Adrenal gland (tissue), 12 donors: Measurements from ENCODE around the gene ANKS1B. TPM values are rescaled to one million over a fixed set of nuclear protein-coding genes. Genes with fewer than 3 reads are reported as not detected.

ENCODE experiments used
- DNase-seq, 7 donors: peaks; one replicate each; pipeline ENCODE4 v3.0.0-alpha.2; 2019 to 2020
- H3K27ac ChIP-seq, 5 donors: fragments of 200-600 bp; sonication (generic) in 4 of 5; 1 replicate in 3 of 5; 2 replicates in 2 of 5; pipeline versions ENCODE4 v1.5.1 to v1.8.0; 2016 to 2020; ENCODE audit warnings: mild to moderate bottlenecking in 1 of 5
- H3K27me3 ChIP-seq: fragments of 200-600 bp; 2 replicates; pipeline ENCODE4 v1.8.0; 2021
- H3K36me3 ChIP-seq, 2 donors: fragments of 200-600 bp; replicated peaks in 1 of 2; 1 replicate in 1 of 2; 2 replicates in 1 of 2; pipeline versions ENCODE4 v1.5.1 to v1.8.0; 2018 to 2022
- H3K4me1 ChIP-seq, 2 donors: fragments of 200-600 bp; replicated peaks in 1 of 2; 1 replicate in 1 of 2; 2 replicates in 1 of 2; pipeline versions ENCODE4 v1.5.1 to v1.8.0; 2018 to 2021
- H3K4me3 ChIP-seq, 4 donors: fragments of 200-600 bp; sonication (generic) in 3 of 4; one replicate each; pipeline ENCODE4 v1.5.1; 2016 to 2018
- H3K9me3 ChIP-seq, 3 donors: fragments of 200-600 bp; sonication (generic) in 1 of 3; replicated peaks in 1 of 3; 1 replicate in 2 of 3; 2 replicates in 1 of 3; pipeline versions ENCODE4 v1.5.1 to v1.8.0; 2016 to 2021
- CTCF ChIP-seq, 6 experiments: fragments of 450-650 bp in 4 of 6; fragments of 200-600 bp in 2 of 6; sonication (generic) in 1 of 6; IDR thresholded peaks; 1 replicate in 5 of 6; 2 replicates in 1 of 6; pipeline versions ENCODE4 v1.5.1 to v1.8.0; 2016 to 2021; ENCODE audit warnings: antibody characterized with exemption in 6 of 6, mild to moderate bottlenecking in 2 of 6, moderate library complexity in 1 of 6
- POLR2A ChIP-seq, 2 donors: fragments of 450-650 bp; IDR thresholded peaks; one replicate each; pipeline ENCODE4 v1.6.1; 2017; ENCODE audit warnings: antibody characterized with exemption in 2 of 2, mild to moderate bottlenecking in 2 of 2, moderate library complexity in 1 of 2
- WGBS, 4 donors: extraction: QIAGEN DNeasy Blood & Tissue Kit in 2 of 4; methylation state at CpG; one replicate each; pipeline versions ENCODE4 v1.1.5 to v1.1.7; 2013 to 2017; 5-methylcytosine and 5-hydroxymethylcytosine counted together
- intact Hi-C, 2 donors: fragments of 100-400 bp; cut with DNase I; formaldehyde crosslinking; loops; one replicate each; pipeline versions ENCODE4 v1.14.1 to v1.15.0; 2022 to 2023
- polyA plus RNA-seq, 3 donors: library from polyadenylated mRNA; stranded (reverse); fragments of 200-250 nt in 2 of 3; fragments of 350-450 nt in 1 of 3; fragmentation: Illumina TruSeq in 1 of 3; extraction: RNeasy Lipid Tissue Mini Kit (QIAGEN cat#74804) in 1 of 3; gene quantifications; one replicate each; pipeline ENCODE4 v1.2.3, GENCODE V29; 2013 to 2014
- total RNA-seq, 9 donors: library from RNA; depleted of rRNA in 4 of 9; stranded (reverse); fragments of >200 nt in 4 of 9; fragments of 120-200 nt in 1 of 9; fragmentation: NEBNext Ultra II Directional in 1 of 9; extraction: Animal tissue kit (Norgen Biotek cat#: 25700) in 1 of 9; gene quantifications; one replicate each; pipeline versions ENCODE4 v1.1.0 to v1.2.4, GENCODE V29; 2013 to 2023
- donor health status: healthy with polysubstance abuse.
- donor health status: Bipolar disorder and iron deficiency.
- donor health status: DM: yes; HTN: yes; CAD: no.
- donor health status: DM: no; HTN: no; CAD: no.
- donor health status: DM: no; HTN: no; CAD: no.
- donor health status: DM: yes; HTN: yes; CAD: no.

Gene ANKS1B
- total and polyA plus RNA-seq, 12 donors, result 1.3 to 28.1 (median 8.0) TPM

DNA sequence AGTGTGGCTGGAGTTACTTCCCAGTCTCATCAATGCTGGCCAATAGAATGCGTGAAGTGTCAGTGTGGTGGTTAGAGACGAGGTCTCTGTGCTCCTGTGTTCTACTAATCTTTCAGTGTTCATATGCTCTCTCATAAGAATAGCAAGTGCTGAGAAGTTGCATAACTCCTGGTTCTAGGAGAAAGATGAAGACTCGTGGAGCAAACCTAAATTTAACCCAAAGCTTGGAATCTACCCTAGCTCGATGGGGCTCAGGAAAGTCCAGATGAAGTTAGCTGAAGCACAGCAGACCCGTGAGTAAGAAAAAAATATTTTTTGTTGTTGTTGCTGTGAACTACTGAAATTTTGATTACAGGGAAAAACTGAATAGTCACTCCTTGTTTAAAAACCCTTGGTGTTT lies 927.1 kb downstream of the ANKS1B start:
- H3K27me3 ChIP-seq, result no peaks in the 10 kb centered on the region
- H3K4me1 ChIP-seq, result no peaks in the 10 kb centered on the region
- TF ChIP-seq CTCF (IDR thresholded peaks at IDR 0.05) (no peak), POLR2A (IDR thresholded peaks at IDR 0.05) (no peak)
- H3K27ac ChIP-seq, result no peak overlapping the region
- 79 to 85% (median 83%) methylated on average over 5 of the region's 5 CpGs for WGBS, 4 donors
- no peaks in the 10 kb centered on the region for H3K9me3 ChIP-seq
- intact Hi-C loops, result no loop called here
- DNase-seq, result no peak
- H3K36me3 ChIP-seq, result no peaks in the 10 kb centered on the region
- H3K4me3 ChIP-seq, result no peak overlapping the region

DNA sequence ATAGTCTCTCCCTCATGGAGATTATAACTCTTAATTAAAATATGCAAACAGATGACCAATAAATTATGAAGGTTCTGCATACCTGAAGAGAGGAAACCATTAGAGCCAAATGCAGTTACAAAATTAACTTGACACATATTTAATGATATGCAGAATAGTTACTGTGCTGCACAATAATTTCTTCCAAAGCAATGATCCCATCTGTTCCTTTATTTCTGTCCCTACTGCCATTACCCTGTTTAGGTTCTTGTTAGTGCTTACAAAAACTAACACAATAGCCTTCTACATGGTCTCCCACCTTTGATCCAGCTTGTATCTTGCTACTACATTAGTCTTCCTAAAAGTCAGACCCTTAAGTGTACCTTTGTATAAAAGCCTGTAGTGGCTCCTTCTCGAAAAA lies 928.5 kb downstream of the ANKS1B start:
- H3K4me3 ChIP-seq, result no peak overlapping the region
- intact Hi-C loops, result no loop called here
- no peak overlapping the region for H3K27ac ChIP-seq
- no peaks in the 10 kb centered on the region for H3K4me1 ChIP-seq
- TF ChIP-seq POLR2A (IDR thresholded peaks at IDR 0.05), result no peak
- no peak for TF ChIP-seq CTCF (IDR thresholded peaks at IDR 0.05)
- no peaks in the 10 kb centered on the region for H3K36me3 ChIP-seq
- no peaks in the 10 kb centered on the region for H3K9me3 ChIP-seq
- no peaks in the 10 kb centered on the region for H3K27me3 ChIP-seq
- DNase-seq, result no peak
- 75 to 100% (median 89%) methylated on average over 1 of the region's 1 CpG for WGBS, 4 donors

DNA sequence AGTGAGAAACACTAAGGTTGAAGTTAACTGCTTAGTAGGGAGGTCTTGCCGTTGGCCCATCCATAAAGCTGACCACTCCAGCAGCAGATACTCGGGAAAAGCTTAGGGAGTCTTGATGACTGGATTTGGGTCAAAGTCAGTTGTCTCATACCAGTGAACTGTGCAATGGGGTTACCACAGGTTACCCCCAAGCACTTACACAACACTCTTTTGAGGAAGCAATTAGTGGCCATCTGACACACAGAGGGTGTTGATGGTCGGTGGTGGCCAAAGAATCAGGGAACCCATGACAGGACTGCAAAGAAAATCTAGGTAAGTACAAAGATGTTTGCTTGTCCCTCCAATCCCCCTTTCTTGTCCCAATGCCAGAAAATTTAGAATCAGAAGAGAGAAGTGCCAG lies 929.4 kb downstream of the ANKS1B start:
- Histone ChIP-seq H3K27ac (no peak overlapping the region), H3K27me3 (no peaks in the 10 kb centered on the region), H3K4me1 (no peaks in the 10 kb centered on the region), H3K36me3 (no peaks in the 10 kb centered on the region), H3K4me3 (no peak overlapping the region), H3K9me3 (no peaks in the 10 kb centered on the region)
- intact Hi-C loops, result no loop called here
- no peak for DNase-seq
- TF ChIP-seq CTCF (IDR thresholded peaks at IDR 0.05) (no peak), POLR2A (IDR thresholded peaks at IDR 0.05) (no peak)
- 74 to 92% (median 81%) methylated on average over 3 of the region's 3 CpGs for WGBS, 4 donors

DNA sequence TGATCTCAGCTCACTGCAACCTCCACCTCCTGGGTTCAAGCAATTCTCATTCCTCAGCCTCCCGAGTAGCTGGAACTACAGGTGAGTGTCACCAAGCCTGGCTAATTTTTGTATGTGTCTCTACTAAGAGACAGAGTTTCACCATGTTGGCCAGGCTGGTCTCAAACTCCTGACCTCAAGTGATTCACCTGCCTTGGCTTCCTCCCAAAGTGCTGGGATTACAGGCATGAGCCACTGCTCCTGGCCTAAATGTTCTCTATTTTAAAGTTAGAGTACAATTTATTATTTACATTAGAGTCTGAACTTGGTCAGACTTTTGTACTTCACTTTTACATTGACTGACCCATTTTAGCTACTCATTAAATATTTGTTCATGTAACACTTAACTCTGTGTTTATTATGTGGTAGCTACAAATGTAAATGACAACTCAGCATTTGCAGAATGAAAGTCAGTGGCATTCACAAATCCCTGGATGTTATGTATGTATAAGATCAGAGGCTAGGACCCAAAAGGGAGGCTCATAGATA lies 930.1 kb downstream of the ANKS1B start:
- H3K27ac ChIP-seq, result no peak overlapping the region
- no peaks in the 10 kb centered on the region for H3K36me3 ChIP-seq
- no peaks in the 10 kb centered on the region for H3K9me3 ChIP-seq
- intact Hi-C loops, result no loop called here
- TF ChIP-seq POLR2A (IDR thresholded peaks at IDR 0.05) (no peak), CTCF (IDR thresholded peaks at IDR 0.05) (no peak)
- H3K27me3 ChIP-seq, result no peaks in the 10 kb centered on the region
- H3K4me1 ChIP-seq, result no peaks in the 10 kb centered on the region
- no peak overlapping the region for H3K4me3 ChIP-seq
- WGBS, 4 donors, result 60 to 78% (median 74%) methylated on average over 1 of the region's 1 CpG
- DNase-seq, result no peak
